GM21423 (cell line): ENCODE data around the gene AP5Z1.

Source experiments
- ATAC-seq: cut with Tn5 transposase; IDR thresholded peaks from one replicate; pipeline ENCODE4 v1.9.1; 2021; ENCODE audit warnings: mild to moderate bottlenecking, moderate library complexity; ENCODE audit not compliant: unreplicated experiment

AP5Z1 gene

GRCh38 chr7:4819560-4820404 is 44.4 kb downstream of the AP5Z1 start:
- ATAC-seq, result no peak

- ATAC-seq, result no peak
These were observed 45.1 kb downstream of the AP5Z1 start for GRCh38 chr7:4820405-4820966.

- no peak for ATAC-seq
These were observed 45.6 kb downstream of the AP5Z1 start for GRCh38 chr7:4820967-4821471.

- ATAC-seq, result no peak
These were observed 47.3 kb downstream of the AP5Z1 start for GRCh38 chr7:4822677-4823076.

GRCh38 chr7:4823441-4824119 is 48.2 kb downstream of the AP5Z1 start:
- ATAC-seq, result no peak

- ATAC-seq, result no peak
These were observed 48.8 kb downstream of the AP5Z1 start for GRCh38 chr7:4824120-4824775.

GRCh38 chr7:4825081-4825480 is 49.7 kb downstream of the AP5Z1 start:
- no peak for ATAC-seq

- no peak for ATAC-seq
These were observed 53.4 kb downstream of the AP5Z1 start for GRCh38 chr7:4828720-4829383.

- ATAC-seq, result no peak
These were observed 54.8 kb downstream of the AP5Z1 start for GRCh38 chr7:4830176-4830575.

GRCh38 chr7:4831723-4832495 is 56.5 kb downstream of the AP5Z1 start:
- no peak for ATAC-seq

- ATAC-seq, result no peak
These were observed 57.3 kb downstream of the AP5Z1 start for GRCh38 chr7:4832711-4833110.

GRCh38 chr7:4833176-4833575 is 57.8 kb downstream of the AP5Z1 start:
- ATAC-seq, result no peak

GRCh38 chr7:4833691-4834600 is 58.5 kb downstream of the AP5Z1 start:
- no peak for ATAC-seq

GRCh38 chr7:4834601-4835397 is 59.4 kb downstream of the AP5Z1 start:
- no peak for ATAC-seq

- ATAC-seq, result no peak
These were observed 60.2 kb downstream of the AP5Z1 start for GRCh38 chr7:4835398-4836205.

- ATAC-seq, result no peak
These were observed 60.8 kb downstream of the AP5Z1 start for GRCh38 chr7:4836206-4836661.
